ENCODE measurements around the gene RNF31. TPM values are rescaled to one million over a fixed set of nuclear protein-coding genes. Genes with fewer than 3 reads are reported as not detected.

Gene RNF31
- polyA plus RNA-seq, 2 of the 4 experiments (the other 2 are of a cell fraction) = 5.7 to 20.8 TPM

- no peak overlapping the region; the same call in 1 of the 3 replicates for H3K4me2 ChIP-seq
- CTCF ChIA-PET = interaction anchor here (0.7 to 5.4 kb wide), 12 partner anchors 8 to 159 kb away, joined by 3 to 47 read pairs (median 4); partner anchors contain the start of genes DCAF11, IRF9, NRL and RNF31
- 92% methylated on average over 8 of the region's 8 CpGs for WGBS (ENCODE audit: missing lambda C conversion rate)
Measured at GRCh38 chr14:24137529-24138395, 9.5 kb upstream of the RNF31 start.

GRCh38 chr14:24138396-24139271, 8.7 kb upstream of the RNF31 start:
- 88% methylated on average over 13 of the region's 13 CpGs for WGBS (ENCODE audit: missing lambda C conversion rate)
- POLR2A ChIA-PET = interaction anchor here (1.0 to 5.2 kb wide), 4 partner anchors 8 to 45 kb away, joined by 4 to 48 read pairs (median 18); partner anchors contain the start of genes DCAF11, NRL and PCK2

More at GRCh38 chr14:24137529-24138395, 9.5 kb upstream of the RNF31 start:
- Histone ChIP-seq H3K4me1 (peaks cover 37% of the 10 kb centered on the region), H3K4me3 (no peak overlapping the region), H3K9me3 (no peaks in the 10 kb centered on the region), H3K27ac (no peak overlapping the region)
- FAIRE-seq (no peak), DNase-seq (ENCODE audit: low read depth in 1 of 2, low spot score in 1 of 2) (no peak), ATAC-seq (no peak)
- TF ChIP-seq ZFP36 (IDR thresholded peaks at IDR 0.05; ENCODE audit: borderline replicate concordance, partially characterized antibody) (no peak), PBX3 (IDR thresholded peaks at IDR 0.05) (no peak), MAZ (IDR thresholded peaks at IDR 0.05; ENCODE audit: borderline replicate concordance, low read depth, low read length) (no peak), RARB (CRISPR knock-in tag; IDR thresholded peaks at IDR 0.05) (no peak), FOXS1 (CRISPR knock-in tag; IDR thresholded peaks at IDR 0.05) (no peak), CHD2 (IDR thresholded peaks at IDR 0.05; ENCODE audit: low read length, partially characterized antibody) (no peak), PHF8 (IDR thresholded peaks at IDR 0.05; ENCODE audit: borderline replicate concordance, low read depth) (no peak), SREBF2 (IDR thresholded peaks at IDR 0.05) (no peak), HOXA7 (CRISPR knock-in tag; IDR thresholded peaks at IDR 0.05) (no peak), FOSL2 (IDR thresholded peaks at IDR 0.05) (no peak), FOSL2 (CRISPR knock-in tag; IDR thresholded peaks at IDR 0.05) (no peak), CHD4 (IDR thresholded peaks at IDR 0.05; ENCODE audit: borderline replicate concordance) (no peak), NPAS2 (CRISPR knock-in tag; IDR thresholded peaks at IDR 0.05; ENCODE audit: borderline replicate concordance) (no peak), CBX8 (IDR thresholded peaks at IDR 0.05) (no peak), MAFK (IDR thresholded peaks at IDR 0.05; ENCODE audit: partially characterized antibody) (no peak)
- POLR2A ChIA-PET = interaction anchor here (0.6 to 5.2 kb wide), 4 partner anchors 9 to 44 kb away, joined by 3 to 48 read pairs (median 4); partner anchors contain the start of genes DCAF11, NRL and PCK2

GRCh38 chr14:24139272-24139934, 7.9 kb upstream of the RNF31 start:
- H3K4me1 ChIP-seq = peaks cover 37% of the 10 kb centered on the region
- ATAC-seq (no peak), DNase-seq (ENCODE audit: low read depth in 1 of 2, low spot score in 1 of 2) (peak; percentile 38 to 46), FAIRE-seq (no peak)
- ChIA-PET POLR2A (interaction anchor here (1.1 to 2.9 kb wide), 2 partner anchors 7 to 25 kb away, joined by 5 to 31 read pairs; partner anchors contain the start of genes DCAF11 and NRL), CTCF (interaction anchor here (1.0 to 5.4 kb wide), 7 partner anchors 15 to 105 kb away, joined by 3 to 47 read pairs (median 3); partner anchors contain the start of genes DCAF11, IRF9 and NRL)
- H3K27ac ChIP-seq = 0 out of 6 replicates have a peak overlapping the region, but pooled peaks of 1 of the 2 experiments have one; percentile 7
- no peaks in the 10 kb centered on the region for H3K9me3 ChIP-seq
- H3K4me2 ChIP-seq = peak overlapping the region; percentile 78
- H3K4me3 ChIP-seq = peak overlapping the region; percentile 59
- 88% methylated on average over 9 of the region's 9 CpGs for WGBS (ENCODE audit: missing lambda C conversion rate)
- no peak for TF ChIP-seq HEYL (CRISPR knock-in tag; IDR thresholded peaks at IDR 0.05)
- no peak for TF ChIP-seq FOXS1 (CRISPR knock-in tag; IDR thresholded peaks at IDR 0.05)
- no peak for TF ChIP-seq POLR2A (IDR thresholded peaks at IDR 0.05; ENCODE audit: low read length)
- TF ChIP-seq BCL3 (IDR thresholded peaks at IDR 0.05) = no peak
- TF ChIP-seq MAX (IDR thresholded peaks at IDR 0.05) = no peak
- no peak for TF ChIP-seq BHLHE40 (IDR thresholded peaks at IDR 0.05; ENCODE audit: low read depth, low read length)
- no peak for TF ChIP-seq RAD21 (conservative IDR thresholded peaks at IDR 0.05 in 1 of 2, IDR thresholded peaks at IDR 0.05 in 1 of 2)
- no peak for TF ChIP-seq SREBF2 (IDR thresholded peaks at IDR 0.05)
- TF ChIP-seq HES2 (IDR thresholded peaks at IDR 0.05) = no peak
- no peak for TF ChIP-seq ATOH8 (CRISPR knock-in tag; IDR thresholded peaks at IDR 0.05; ENCODE audit: low read depth)

More at GRCh38 chr14:24138396-24139271, 8.7 kb upstream of the RNF31 start:
- ATAC-seq (no peak), FAIRE-seq (no peak), DNase-seq (ENCODE audit: low read depth in 1 of 2, low spot score in 1 of 2) (no peak)
- H3K27ac ChIP-seq = no peak overlapping the region
- H3K4me1 ChIP-seq = peaks cover 37% of the 10 kb centered on the region
- no peaks in the 10 kb centered on the region for H3K9me3 ChIP-seq
- H3K4me3 ChIP-seq = no peak overlapping the region
- peak overlapping the region; percentile 78; the same call in 2 of the 3 replicates for H3K4me2 ChIP-seq
- CTCF ChIA-PET = interaction anchor here (1.0 to 5.4 kb wide), 12 partner anchors 10 to 159 kb away, joined by 3 to 47 read pairs (median 4); partner anchors contain the start of genes DCAF11, IRF9, NRL and RNF31
- TF ChIP-seq MYC (IDR thresholded peaks at IDR 0.05; ENCODE audit: borderline replicate concordance, low read length) (no peak), HOXB13 (CRISPR knock-in tag; IDR thresholded peaks at IDR 0.05; ENCODE audit: low read depth) (no peak), PHF8 (IDR thresholded peaks at IDR 0.05; ENCODE audit: borderline replicate concordance, low read depth) (no peak), HOXB5 (CRISPR knock-in tag; IDR thresholded peaks at IDR 0.05) (no peak), TFCP2L1 (CRISPR knock-in tag; IDR thresholded peaks at IDR 0.05) (no peak)
